T-helper 9 cell (primary cell): ENCODE results near the gene NPHP4.
"Not testable (repeated sequence)": the region's sequence is repeated elsewhere in the genome, so short reads cannot be mapped to it uniquely, and the experiment has no call there.

Experiments used
- DNase-seq: peaks from one replicate; pipeline ENCODE4 v3.0.0-alpha.2; 2020

NPHP4 gene

DNA sequence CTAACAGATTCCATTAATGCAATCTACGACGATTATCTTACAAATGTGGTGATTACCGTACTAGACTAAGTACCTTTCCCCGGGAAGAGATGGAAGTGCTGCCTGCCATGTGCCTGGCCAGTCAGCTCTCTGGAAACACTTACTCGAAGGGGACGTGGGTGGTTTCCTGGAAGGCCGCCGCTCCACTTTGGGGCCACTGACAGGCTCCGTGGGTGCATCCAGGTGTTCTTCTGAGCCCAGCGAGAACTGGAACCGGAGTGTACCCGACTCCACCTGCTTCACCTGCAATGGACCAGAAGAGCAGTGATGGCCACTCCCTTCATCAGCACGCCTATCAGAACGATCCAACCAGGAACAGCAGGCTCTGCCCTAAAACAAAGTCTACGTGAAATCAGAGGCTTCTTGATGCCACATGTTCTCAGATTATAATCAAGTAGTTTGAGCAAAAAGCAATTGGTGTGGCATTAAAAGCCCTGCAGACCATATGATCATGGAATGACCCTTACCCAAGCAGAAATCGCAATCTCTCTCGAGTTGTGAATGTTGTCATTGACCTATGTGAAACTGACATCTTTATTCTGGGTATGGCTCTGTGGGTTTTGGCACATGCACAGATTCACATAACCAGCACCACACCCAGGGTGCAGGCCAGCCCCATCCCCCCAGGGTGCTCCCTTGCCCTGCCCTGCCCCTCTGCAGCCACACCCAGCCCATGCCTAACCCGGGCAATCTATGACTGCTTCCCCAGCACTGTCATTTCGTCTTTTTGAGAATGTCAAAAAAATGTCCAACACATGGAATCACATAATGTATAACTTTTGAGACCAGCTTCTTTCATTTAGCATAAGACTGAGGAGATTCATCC lies 64.5 kb downstream of the NPHP4 start:
- no peak for DNase-seq

DNA sequence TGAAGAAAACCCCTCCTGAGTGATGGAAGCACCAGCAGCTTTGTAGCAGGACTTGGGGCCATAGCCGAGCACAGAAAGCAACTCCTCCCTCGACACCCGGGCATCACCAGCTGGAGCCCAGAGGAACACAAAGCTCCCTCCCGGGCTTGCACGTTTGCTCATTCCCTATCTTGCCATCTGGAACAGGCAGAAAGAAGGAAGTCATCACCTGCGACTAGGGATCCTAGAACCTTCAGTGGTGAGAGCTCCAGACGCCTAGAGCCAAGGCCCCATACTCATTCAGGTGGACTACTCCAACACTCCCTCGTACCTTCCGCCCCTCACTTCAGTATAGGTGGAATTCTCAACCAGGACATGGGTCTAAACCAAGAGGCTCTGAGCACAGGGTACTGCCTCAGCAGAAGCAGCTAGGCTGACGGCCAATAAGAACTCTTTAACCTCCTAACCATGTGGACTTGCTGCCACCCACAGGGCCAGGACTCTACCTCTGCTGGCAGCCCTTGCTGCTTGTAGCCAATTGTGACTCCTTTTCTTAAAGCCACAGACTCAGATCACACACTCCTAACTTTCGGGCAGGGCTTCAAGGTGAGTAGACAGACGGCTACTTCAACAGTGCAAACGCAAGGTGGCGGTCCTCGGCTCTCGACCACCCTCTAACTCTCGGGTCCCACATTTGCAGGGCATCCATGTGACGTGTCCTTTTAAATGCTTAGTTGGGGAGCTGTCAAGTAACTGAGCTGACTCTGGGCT lies 65.4 kb downstream of the NPHP4 start:
- DNase-seq, result no peak

DNA sequence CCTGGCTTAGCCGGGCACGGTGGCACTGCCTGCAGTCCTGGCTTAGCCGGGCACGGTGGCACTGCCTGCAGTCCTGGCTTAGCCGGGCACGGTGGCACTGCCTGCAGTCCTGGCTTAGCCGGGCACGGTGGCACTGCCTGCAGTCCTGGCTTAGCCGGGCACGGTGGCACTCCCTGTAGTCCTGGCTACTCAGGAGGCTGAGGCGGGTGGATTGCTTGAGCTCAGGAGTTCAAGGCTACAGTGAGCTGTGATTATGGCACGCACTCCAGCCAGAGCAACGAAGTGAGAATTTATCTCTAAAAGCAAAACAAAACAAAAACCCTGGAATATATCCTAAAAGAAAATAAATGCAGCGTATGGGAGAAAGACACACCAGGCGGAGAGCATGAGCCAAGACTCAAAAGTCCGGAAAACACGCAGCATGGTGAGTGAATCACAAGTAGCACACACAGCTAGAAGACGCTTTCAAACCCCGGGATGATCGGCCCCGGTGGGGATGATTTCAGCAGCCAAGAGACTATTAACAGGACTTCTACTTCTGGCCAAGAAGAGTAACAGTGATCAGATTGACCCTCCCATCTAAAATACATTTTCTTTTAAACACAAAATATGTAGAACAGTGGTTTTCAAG lies 69.4 kb downstream of the NPHP4 start:
- DNase-seq, result not testable (repeated sequence)

DNA sequence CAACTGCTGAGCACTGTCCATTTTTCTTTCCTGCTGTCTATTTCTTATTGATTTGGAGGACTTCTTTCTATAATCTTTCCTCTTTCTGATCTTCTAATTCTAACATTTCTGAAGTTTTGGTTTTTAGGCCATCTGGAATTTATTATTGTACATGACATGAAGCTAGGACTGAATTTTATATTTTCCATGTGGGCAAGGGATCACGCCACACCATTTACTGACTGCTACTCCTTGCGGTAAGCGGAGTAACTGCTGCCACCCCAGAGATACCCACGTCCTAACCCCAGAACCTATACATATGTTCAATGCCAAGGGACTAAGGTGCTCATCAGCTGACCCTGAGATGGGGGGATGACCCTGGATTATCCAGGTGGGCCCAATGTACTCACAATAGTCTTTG lies 70.6 kb downstream of the NPHP4 start:
- no peak for DNase-seq

DNA sequence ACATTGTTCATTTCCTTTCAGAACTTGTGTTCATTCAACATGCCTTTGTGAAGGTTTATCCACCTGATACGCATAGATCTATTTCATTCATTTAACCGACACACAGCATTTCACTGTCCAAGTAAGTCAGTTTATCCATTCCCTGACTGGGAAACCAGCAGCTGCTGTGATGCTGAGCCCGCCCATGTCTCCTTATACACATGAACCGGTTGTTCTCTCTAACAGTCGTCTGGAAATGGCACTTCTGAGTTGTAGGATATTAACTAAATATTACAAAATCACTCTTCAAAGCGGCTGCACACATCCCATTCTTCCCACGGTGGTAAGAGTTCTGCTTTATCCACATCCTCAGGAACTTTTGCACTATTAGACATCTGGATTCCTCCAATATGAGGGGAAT lies 71.1 kb downstream of the NPHP4 start:
- DNase-seq, result no peak

DNA sequence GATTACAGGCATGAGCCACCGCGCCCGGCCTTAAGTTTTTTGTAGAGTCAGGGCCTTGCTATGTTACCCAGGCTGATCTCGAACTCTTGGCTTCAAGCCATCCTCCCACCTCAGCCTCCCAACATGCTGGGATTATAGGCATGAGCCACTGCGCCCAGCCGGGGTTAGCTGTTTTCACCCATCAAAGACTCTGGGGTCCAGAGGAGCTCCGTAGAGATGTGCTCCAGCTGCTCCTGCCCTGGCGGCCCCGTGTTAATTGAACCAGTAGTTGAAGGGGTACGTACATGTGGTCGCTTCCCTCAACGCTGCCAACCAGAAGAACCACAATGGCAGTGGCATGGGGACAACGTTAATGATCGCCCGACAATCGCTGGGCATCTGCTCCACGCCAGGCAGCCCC lies 72.0 kb downstream of the NPHP4 start:
- DNase-seq, result no peak

DNA sequence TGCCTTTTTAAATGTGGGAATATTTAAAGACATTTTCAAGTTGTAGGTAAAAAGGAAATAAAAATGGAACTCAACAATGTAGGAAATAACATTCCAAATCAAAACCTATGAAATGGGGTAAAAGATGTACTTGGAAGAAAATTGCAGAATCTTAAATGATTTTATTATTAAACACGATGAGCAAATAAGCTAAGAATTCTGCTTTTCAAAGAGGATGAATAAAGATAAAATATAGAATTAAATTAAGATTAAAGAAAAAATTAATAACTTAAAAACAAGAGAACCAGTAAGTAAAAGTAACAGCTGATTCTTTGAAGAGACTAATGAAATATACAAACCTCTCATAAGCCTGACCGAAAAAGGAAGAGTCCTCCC lies 74.0 kb downstream of the NPHP4 start:
- DNase-seq, result no peak

DNA sequence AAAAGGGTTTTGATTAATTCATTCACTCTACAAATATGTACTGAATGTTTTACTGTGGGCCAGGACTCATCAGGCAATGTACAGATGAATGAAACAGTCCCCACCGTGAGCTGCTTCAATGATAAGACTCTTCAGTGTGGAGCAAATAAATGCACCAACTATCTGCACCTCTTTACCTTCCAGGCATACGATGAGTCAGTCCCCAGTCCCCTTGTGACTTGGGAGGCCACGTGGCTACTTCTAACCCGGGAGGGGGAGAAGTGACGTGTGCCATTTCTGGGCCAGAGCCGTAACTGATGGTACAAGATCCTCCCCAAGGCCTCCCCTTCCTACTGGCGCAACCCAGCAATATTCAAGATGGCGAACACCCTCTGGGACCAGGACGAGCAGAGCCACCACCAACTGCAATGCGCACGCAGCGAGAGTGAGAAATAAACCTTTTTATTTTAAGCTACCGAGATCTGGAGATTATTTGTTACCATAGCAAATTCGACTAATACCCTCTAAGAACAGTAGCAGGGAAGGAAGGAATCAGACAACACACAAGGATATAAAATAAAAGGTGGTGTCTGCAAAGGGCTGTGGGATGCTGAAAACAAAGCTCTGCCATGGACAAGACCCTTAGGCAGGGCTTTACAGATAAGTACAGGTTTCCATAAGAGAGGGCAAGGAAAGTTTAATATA lies 74.5 kb downstream of the NPHP4 start:
- no peak for DNase-seq

DNA sequence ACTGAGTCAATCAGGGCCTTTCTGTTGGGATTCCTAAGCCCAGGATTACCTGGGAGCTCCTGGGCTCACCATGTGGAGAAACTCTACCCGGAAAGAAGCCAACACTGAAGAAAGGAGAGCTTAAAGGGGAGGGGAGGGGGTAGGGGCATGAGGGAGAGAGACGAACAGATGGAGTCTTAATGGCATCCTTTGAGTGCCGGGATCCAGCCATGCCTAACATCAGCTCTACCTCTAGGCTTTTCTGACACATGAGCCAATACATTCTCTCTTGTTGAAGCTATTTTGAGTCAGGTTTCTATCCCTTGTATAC lies 75.0 kb downstream of the NPHP4 start:
- no peak for DNase-seq

DNA sequence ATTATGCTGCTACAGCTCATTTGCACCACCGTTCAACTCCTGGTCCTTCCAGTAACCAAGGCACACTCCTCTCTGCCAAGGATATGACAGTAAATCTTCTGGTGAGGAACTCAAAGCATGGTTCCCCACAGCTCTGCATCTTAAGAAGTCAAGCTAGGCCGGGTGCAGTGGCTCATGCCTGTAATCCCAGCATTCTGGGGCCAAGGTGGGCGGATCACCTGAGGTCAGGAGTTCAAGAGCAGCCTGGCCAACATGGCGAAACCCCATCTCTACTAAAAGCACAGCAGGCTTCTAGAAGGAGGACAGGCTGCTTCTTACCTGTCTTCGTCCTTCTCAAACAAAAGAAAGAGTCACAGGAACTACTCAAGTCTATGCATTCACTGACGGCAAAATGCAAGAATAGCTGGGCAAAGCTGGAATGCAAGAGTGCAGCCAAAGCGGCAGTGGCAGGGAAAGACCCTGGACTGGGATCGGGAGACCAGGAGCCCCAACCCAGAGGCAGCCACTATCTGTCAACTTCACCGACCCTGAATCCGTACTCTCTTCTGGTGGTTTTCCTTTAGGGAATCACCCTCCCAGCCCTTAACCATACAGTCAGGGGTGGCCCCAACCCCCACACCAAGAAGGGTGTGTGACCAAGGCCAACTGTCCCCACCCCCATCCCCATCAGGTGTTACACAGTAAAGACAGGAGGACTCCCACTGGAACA lies 75.5 kb downstream of the NPHP4 start:
- DNase-seq, result no peak

DNA sequence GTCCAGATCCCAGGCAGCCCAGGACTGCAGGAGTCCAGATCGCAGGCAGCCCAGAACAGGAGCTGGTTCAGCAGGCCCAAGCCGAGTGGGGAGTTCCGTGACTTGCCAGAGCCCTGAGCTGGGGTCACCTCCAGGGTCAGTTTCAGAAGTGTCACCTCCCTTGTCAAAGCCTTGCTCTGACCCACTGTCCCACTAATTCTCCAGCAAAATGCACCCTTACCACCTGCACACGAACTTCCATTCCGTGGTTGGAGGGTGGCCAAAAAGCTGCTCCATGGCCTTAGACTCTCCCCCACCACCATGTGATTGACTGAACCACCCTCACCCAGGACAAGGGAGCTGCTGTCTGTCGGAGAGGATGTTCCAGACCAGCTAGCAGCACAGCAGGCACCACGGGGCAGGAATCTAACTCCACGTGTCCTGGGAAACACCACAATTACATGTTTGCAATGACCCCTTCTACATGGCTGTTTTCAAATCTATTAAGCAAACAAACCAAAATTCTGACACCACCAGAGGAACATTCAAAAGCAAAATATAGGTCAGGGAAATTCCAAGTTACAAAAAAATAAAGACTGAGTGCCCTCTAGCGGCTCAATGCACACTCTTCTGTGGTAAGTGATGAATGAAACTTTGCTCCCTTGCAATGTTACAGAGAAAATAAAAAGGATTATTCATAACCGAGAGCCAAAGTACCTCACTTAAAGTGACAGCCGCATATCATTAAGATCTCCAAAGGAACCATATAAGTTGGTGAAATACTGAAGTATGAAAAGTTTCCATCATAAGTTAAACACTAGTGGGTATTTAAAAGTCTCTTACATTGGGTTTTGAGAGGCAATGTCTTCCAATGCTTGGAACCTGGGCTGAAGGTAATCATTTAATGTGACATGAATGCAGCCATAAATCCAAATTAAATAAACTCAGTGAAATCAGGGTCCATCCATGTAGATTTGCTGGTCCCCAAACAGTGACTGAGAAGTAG lies 76.3 kb downstream of the NPHP4 start:
- no peak for DNase-seq

DNA sequence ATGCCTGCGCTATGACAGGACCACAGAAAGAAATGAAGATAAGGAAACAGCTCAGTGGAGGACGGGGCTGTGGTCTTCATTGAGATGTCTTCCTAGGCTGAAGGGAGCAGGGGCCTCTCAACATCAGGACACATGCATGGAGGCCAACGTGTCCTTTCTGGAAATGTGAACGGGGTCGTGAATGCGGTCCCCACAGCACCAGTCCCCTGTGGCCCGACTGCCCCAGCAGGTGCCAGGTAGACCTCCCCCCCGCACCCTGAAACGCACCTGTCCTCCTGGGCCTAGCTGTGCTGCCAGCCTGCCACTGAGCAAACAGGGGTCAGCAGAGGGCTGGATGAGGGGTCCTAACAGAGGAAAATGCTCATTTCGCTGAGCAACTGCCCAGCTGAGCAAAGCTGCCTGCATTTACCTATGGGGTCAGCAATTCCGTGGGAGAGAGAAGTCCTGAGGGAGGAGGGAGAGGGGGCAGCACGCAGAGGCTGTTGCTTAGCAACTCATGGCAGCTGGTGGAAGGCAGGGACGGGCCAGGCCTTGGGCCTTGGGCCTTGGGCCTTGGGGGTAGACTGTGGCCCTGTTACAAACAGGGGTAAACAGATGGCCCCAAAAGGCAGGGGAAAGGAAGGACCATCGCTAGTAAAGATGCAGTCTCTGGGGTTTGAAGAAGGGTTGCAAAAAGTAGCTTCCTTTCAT lies 77.4 kb downstream of the NPHP4 start:
- DNase-seq, result no peak

DNA sequence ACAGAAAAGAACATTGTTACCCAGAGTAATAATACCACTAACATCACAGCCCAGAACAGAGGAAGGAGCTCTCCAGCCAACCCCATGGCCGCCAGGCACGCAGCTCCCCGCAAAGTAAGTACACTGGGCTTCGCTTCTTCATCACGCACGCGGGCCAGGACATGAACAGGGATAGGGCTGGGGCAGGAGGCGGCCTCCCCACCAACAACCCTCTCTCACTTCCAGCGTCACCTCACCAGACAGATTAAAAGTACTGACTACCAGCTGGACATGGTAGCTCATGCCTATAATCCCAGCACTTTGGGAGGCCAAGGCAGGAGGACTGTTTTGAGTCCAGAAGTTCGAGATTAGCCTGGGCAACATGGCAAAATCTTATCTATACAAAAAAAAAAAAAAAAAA lies 78.3 kb downstream of the NPHP4 start:
- DNase-seq, result no peak

DNA sequence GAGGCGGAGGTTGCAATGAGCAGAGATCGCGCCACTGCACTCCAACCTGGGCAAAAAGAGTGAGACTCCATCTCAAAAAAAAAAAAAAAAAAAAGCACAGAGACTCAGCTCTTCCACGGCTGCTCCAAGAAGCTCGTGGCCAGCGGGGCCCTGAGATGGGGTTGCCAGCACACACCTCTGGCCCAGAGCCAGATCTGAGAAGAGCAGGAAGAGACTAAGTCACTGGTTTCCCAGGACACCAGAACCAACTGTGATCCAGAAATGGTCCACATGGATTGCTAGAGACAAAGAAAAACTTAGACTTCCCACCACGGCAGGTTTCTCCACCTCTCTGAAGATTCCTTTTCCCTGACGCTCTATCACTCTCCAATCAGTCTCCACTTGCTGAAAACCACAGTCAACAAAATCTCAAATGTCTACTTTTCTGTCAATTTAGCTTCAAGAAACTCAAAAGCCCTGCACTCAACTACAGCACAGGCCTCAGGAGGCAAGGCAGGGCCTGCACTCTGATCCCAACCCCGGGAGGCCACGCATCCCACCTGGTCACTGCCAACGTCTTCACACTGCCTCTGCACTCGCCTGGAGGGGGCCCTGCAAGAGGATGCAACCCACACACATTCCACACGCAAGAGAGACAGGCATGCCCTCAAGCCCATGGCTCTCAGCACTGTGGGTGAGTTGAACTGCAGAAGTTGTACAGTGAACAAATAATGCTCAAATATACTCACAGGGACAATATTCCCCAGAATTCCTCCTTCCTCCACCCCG lies 79.0 kb downstream of the NPHP4 start:
- DNase-seq, result no peak

DNA sequence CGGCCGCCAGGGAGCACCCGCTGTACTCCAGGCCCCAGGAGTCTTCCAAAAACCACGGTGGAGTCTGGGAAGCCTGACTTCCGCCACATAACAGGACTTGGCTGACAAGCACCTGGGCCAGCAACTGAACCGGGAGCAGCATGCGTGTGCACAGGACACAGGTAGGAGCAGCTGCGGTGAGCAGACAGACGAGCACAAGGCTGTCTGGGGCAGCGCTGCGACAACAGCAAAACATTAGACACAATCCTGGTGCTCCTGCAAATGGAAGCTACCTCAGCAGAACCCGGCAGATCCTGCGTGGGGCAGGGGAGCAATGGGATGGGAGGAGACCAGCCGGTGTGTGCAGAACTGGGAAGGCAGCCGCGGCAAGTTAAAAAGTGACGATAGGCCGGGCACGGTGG lies 80.4 kb downstream of the NPHP4 start:
- no peak for DNase-seq

DNA sequence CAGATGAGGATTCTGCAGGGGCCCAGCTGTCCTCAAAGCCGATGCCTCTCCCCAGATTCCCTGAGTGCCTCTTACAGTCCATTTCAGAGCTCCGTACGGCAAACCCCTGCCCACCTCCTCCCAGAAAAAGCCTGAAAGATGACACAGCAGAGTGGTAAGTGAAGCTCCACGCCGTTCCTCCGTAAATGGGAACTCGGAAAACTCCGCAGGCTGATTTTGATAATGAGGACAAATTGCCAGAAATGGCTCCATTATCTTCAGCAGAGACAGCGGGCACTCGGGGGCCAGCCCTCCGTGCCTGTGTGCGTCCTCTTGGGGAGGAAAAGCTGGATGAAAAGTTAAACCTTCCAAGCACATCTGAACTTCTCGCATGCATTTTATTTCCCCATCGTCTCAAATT lies 81.1 kb downstream of the NPHP4 start:
- DNase-seq, result no peak

DNA sequence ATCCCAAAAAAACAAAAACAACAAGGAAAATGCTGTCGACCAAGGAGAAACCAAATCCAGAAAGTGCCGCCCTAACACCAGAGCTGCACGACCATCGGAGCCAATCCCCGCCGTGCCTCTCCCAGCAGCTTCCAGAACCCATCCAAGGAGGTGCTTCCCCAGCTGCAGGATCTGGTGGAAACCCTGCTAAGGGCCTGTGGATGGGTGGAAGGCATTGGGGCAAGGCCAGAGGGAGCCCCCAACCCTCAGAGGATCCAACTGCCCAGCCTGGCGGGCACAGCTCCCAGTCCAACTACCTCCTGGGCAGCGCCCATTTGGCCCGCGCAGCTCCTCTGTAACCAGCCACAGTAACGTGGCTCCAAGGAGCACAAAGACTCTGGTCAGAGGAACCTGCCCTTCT lies 81.6 kb downstream of the NPHP4 start:
- DNase-seq, result no peak

DNA sequence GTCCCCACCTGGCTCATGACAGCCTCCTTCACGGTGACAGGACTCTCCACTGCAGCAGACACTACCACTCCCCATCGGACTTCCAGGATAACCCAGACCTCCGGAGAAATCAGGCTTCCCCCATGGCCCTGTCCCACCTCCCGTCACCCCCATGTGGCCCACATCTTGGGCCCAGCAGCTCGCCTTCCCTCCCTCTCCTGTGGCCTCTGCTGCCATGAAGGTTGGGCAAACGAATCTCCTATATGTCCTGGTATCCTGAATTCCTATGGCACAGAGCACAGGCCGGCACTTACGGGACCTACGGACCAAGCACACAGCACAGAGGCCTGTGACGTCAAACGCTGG lies 82.0 kb downstream of the NPHP4 start:
- no peak for DNase-seq

DNA sequence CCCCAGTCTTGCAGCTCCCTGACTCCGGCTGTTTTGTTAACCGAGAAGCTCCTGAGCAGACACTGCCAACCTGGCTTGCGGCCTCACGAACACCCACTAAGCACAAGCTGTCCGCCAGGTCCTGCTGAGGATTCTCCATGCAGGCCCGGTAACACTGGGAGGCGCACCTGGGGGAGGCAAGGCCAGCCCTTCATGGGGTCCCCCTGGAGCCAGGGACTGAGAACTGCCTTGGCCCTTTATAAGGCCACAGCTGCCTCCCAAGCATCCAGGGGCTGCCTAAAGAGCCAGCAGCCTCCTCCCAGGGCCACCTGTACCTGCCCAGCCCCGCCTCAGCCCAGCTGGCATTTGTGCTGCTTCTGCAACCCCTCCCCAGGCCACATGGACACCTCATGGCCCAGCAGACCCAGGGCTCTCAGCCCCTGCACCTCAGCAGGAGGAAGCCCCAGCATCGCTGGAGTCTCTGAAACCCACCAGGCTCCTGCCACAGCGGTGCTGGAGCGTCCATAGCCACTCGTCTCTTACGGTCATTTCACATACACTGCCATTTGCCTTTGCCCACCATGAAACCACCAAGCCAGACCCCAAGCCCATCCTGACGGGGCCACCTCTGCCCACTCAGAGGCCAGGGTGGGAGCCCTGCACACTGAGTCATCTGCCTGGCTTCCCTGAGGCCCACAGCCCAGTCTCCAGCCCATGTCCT lies 82.5 kb downstream of the NPHP4 start:
- DNase-seq, result no peak
